ENCODE measurements around the gene TLE5.
"Not testable (repeated sequence)": the region's sequence is repeated elsewhere in the genome, so short reads cannot be mapped to it uniquely, and the experiment has no call there.

TLE5 gene

GRCh38 chr19:3020321-3020960 lies 41.9 kb downstream of the TLE5 start:
- DNase-seq = no peak

- DNase-seq = no peak
These were observed 43.0 kb downstream of the TLE5 start for GRCh38 chr19:3019211-3019854.

- DNase-seq = no peak
These were observed 44.4 kb downstream of the TLE5 start for GRCh38 chr19:3017923-3018322.

- no peak for DNase-seq
These were observed 46.9 kb downstream of the TLE5 start for GRCh38 chr19:3015126-3016057.

GRCh38 chr19:3014135-3014534 lies 48.2 kb downstream of the TLE5 start:
- DNase-seq = no peak

GRCh38 chr19:3013263-3013725 lies 49.0 kb downstream of the TLE5 start:
- no peak for DNase-seq

- DNase-seq = no peak
These were observed 49.6 kb downstream of the TLE5 start for GRCh38 chr19:3012621-3013262.

- DNase-seq = not testable (repeated sequence)
These were observed 50.2 kb downstream of the TLE5 start for GRCh38 chr19:3012059-3012458.

GRCh38 chr19:3010871-3011270 lies 51.4 kb downstream of the TLE5 start:
- DNase-seq = no peak

- DNase-seq = no peak
These were observed 53.3 kb downstream of the TLE5 start for GRCh38 chr19:3008994-3009393.

- no peak for DNase-seq
These were observed 54.3 kb downstream of the TLE5 start for GRCh38 chr19:3007975-3008374.

- DNase-seq = no peak
These were observed 56.1 kb downstream of the TLE5 start for GRCh38 chr19:3006075-3006767.

GRCh38 chr19:3005345-3005744 lies 57.0 kb downstream of the TLE5 start:
- DNase-seq = no peak

- DNase-seq = no peak
These were observed 57.8 kb downstream of the TLE5 start for GRCh38 chr19:3004522-3004921.

- no peak for DNase-seq
These were observed 59.2 kb downstream of the TLE5 start for GRCh38 chr19:3003046-3003445.

Measured in left hindlimb (tissue), 1 donor.